Measurements from ENCODE around the gene PACS2.
"Not testable (repeated sequence)": the region's sequence is repeated elsewhere in the genome, so short reads cannot be mapped to it uniquely, and the experiment has no call there.

PACS2 gene

DNA sequence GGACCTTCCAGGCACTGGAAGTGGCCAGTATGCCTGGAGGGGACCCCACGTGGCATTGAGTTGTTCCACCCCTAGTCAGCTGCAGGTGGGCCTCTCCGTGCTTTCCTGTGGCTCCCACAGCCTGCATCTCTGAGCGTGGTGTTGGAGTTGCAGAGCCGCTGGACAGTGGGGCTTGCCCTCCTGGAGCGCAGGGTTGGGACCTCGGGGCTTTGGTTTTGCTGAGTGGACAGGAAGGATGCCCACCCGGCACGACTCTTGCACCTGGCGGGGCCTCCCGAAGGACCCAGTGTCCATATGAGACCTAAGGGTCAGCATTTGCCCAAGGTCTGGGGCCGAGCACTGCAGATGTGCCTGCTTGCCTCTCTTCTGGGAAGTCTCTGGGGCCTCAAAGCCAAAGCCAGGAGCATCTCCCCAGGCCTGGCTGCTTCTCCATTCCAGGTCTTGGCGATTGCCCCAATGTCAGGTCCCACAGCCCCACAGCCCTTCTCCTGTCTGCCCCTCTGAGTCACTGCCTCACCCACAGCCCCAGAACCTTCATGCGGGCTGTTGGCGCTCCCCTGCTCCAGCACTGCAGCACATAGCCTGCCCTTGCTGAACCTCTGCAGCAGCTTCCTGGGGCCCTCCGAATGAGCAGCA is 1.5 kb downstream of the PACS2 start:
- no peak for DNase-seq (ENCODE audit: low read depth)

DNA sequence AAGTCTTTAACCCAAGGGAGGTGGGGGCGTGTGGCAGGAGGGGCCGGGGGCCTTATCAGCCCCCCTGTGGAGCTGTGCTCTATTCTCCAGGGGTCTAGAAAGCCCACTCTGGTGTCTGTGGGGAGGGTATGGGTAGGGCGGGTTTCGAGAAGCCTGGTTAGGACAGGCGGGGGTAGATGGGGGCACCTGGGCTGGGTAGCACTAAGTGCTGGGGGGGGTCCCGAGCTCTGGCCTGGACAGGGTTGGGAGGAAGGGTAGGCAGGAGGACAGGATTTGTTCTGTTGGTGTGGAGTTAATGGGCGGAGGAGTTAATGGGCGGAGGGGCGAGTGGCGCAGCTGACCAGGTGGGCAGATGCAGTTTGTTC is 2.0 kb downstream of the PACS2 start:
- no peak for DNase-seq (ENCODE audit: low read depth)

DNA sequence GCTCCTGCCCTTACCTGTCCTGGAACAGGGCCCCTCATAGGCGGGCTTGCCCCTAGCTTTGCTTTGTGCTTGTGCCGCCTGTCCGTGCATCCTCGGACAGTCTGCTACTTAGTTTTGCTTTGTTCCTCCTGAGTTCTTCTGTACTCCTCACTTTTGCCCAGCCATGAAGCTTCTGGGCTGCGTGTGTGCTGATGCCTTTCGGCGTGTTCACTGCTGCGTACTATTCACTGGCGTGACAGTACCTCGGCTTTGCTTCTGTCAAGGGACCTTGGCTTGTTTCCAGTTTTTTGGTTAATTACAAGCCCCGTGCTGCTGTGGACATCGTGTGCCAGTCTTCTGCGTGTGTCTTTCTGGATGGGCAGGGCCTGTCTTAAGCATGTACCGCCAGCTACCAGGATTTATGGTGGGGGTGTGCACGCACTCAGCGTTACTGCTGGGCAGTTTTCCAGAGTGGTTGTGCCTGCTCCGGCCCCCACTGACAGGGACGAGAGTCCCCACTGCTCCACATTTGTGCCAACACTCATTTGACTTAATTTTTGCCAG is 2.5 kb downstream of the PACS2 start:
- DNase-seq (ENCODE audit: low read depth) = no peak

DNA sequence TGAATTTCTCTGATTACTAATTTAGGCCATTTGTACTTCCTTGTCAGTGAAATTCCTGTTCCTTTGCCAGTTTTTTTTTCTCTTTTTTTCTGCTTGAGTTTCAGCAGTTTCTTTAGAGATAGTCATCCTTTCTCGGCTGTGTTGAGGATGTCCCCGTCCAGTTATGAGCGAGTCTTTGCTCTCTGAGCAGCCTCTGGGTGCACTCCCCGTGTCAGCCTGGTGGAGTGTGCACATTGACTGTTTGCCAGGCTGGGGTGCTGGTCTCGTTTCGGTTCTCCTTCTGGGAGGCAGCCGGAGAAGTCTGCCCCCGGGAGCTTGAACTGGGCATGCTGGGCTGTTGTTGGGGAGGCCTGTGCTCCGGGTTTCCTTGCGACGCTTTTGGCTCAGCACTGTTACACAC is 3.0 kb downstream of the PACS2 start:
- DNase-seq (ENCODE audit: low read depth) = no peak

DNA sequence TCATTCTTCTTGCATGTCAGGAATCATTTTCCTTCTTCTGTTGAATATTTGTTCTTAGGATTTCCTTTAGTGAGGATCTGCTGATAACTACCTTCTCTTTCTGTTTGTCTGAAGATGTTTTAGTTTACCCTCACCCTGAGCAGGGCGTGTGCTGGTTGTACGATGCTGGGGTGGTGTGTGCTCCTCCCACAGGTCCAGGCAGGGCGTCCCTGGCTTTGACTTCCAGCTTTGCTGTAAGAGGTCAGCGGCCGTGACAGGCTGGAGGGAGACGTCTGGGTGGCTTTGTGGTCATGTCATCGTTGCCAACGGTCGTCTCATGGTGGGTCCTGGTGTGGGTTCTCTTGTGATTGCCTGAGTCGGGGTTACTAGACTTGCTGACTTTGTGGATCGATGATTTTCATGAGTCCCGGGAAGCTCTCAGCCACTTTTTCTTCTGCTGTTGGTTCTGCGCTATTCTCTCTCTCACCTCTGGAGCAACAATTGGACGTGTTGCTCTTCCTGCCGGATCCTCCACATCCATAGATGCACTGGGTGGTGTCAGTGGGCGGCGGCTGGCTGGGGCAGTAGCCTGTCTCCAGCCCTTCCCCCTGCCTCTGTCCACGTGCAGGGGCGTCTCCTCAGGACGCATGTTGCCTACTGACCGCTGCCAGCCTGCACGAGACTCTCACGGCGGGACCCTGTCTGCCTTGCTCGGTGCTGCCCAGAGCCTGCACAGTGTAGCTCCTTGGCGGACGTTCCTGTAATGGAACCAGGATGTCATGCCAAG is 8.4 kb downstream of the PACS2 start:
- DNase-seq (ENCODE audit: low read depth) = no peak

DNA sequence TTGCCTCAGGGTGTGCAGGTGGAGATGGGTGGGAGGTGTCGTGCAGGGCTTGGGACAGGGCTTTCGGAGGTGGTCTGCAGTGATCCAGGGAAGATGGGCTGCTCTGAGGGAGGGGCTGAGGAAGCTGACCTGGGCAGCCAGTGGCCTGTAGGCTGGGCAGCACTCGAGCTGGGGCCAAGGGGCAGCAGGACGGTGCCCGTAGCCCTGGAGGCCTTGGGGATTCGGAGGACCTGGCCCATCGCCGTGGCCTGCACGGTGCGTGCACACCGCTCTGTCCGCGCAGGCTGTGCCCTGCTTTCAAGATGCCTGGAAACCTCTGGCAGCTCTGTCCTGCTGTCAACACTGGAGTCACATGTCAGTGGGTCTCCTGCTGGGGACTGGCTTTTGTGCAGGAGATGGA is 9.1 kb downstream of the PACS2 start:
- no peak for DNase-seq (ENCODE audit: low read depth)

DNA sequence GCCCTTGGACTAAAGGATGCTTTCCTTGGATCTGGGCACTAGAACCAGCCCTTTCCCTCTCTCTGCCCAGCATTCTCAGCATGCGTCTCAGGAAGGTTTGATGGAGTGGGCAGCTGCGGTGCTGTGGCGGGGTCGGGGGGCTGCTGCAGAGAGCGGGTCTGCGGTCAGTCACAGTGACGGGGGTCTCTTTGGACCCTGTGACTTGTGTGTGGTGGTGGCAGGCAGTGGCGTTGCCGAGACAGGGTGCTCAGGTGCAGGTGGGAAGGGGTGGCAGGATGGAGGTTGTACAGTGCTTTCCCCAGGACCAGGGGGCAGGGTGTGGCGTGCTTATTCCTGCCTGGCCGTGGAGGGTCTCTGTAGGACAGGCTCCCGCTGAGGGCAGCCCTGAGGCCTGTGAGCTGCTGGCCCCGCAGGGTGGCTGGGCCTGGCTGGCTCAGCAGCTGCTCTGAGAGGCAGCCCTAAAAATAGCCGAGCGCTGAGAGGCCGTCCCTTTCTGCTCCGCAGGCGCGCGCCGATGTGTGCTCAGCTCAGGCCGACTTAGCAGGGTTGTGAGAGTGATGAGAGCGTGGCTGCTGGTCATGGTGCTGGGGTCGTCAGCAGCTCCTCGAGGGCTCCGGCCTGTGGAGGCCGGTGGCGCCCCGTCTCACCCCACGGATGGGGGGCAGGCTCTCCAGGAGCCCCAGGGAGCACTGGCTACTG is 9.7 kb downstream of the PACS2 start:
- no peak for DNase-seq (ENCODE audit: low read depth)

DNA sequence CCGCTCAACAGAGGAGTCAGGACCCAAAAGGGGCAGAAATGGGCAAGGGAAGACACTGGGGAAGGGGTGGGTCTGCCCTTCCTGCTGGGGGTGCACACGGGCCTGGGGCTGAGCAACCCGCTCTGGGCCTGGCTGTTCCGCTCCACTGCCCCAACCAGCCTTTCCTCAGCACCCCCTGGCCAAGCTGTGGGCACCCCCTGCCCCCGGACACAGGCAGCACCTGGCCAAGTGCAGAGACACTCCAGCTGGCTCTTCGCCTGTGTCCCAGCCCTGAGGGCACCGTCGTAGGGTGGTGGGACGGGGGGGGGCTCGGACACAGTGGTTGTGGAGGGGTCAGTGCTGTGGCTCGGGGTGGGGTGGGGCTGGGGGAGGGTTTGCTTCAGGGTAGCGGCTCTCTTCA is 10.3 kb downstream of the PACS2 start:
- DNase-seq (ENCODE audit: low read depth) = no peak

DNA sequence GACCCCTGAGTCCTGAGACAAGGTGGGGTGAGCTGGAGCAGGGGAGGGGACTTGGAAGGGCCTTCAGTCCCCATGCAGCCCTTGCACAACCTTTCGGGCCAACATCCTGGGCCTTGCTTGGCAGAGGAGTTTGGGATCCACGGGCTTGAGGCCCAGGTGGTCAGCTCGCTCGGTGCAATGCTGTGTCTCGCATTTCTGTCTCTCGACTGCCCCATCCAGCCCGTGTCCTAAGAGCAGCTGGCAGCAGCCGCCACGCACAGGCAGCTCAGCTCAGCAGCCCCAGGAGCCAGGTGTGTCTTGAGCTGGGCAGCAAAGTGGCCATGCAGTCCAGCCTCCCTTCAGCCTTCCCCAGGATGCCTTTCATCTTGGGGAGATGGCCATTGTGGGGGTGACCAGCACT is 10.8 kb downstream of the PACS2 start:
- DNase-seq (ENCODE audit: low read depth) = no peak

DNA sequence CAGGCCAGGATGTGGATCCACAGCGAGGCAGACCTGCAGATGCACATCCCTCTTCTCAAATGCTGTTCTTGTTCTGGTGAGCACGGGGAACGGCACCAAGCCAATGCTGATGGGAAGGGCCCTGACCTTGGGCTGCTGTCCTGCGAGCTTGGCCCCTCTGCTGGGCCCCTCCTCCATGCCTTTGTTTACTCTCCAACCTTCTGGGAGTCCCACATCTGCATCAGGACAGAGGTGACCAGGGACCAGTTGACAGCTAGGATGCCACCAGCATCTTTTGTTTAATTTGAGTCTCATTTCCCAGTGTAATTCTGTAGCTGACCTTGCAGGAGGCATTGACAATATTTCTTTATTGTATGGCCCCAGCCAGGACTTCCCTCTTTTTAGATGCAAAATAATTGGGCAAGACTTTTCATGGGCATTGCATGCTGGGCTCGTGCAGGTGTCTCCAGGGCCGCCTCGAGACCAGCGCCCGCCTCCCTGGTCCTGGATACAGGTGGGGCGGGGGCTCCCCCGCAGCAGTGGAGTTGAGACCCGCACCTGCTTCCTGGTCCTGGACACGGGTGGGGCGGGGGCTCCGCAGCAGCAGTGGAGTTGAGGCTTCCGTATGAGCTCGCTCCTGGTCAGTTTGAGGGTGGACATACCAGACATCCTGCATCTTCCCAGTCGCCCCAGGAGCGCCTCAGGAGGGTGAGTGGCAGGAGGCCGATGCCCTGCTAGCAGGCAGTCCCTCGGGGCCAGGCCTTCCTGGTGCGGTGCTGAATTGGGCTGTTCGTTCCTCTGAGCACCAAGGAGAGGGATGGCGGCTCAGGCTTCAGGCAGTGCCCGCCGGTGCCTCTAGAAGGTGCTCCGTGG is 11.4 kb downstream of the PACS2 start:
- DNase-seq (ENCODE audit: low read depth) = no peak

DNA sequence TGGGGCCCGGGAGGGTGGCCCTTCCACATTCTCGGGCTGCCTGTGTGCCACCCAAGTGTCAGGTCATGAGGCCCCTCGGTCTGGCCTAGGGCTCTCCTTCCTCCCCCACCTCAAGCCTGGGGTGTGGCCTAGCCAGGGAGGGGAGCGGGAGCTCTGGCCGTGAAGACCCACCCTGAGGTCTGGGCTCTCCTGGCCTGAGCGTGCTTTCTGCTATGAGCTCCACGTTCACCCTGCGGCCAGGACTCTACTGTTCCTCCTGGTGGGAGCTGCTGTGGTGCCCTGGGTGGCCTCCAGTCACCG is 12.0 kb downstream of the PACS2 start:
- no peak for DNase-seq (ENCODE audit: low read depth)

DNA sequence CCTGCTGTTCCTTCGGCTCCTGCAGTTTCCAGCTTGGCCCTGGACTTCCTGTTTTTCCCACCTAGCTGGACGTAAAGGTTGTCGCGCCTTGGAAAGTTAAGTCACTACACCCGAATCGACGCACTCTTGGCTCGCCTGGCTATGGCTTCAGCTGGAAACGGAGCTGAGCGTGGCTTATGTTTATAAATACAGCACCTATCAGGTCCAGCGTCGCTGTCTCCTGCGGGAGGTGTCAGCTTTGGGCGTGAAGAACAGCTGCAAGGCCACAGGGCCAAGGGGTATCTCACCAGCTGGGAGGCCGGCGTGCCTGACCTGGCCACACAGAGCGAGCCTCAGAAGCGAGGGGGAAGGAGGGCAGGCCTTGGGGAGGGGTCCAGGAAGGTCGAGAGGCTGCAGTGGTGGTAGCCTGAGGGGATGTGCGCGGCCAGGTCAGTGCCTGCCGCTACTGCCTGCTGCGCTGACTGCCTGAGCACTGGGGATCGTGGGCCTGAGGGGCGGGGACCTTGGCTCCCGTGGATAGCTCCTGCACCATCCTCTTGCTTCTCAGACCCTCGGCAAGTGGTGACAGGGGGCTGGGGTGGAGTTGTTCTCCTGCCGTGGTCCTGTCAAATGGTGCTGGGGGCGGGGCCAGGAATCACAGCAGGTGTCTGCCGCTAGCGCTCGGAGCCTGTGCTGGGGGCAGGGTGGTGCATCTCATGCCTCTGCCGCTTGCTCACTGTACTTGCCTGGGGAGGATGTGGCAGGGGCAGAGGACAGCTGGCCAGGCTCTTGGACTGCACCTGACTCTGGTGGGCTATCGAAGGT is 12.5 kb downstream of the PACS2 start:
- no peak for DNase-seq (ENCODE audit: low read depth)

DNA sequence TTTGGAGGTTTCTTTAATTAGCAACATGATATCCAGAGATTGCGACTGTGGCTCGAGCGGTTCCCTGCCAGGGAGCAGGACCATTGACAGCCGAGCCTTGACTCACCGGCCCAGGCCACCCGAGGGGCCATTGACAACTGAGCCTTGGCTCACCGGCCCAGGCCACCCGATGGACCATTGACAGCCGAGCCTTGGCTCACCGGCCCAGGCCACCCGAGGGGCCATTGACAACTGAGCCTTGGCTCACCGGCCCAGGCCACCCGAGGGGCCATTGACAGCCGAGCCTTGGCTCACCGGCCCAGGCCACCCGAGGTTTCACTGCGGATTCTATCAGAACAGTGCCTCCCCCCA is 13.1 kb downstream of the PACS2 start:
- not testable (repeated sequence) for DNase-seq (ENCODE audit: low read depth)

DNA sequence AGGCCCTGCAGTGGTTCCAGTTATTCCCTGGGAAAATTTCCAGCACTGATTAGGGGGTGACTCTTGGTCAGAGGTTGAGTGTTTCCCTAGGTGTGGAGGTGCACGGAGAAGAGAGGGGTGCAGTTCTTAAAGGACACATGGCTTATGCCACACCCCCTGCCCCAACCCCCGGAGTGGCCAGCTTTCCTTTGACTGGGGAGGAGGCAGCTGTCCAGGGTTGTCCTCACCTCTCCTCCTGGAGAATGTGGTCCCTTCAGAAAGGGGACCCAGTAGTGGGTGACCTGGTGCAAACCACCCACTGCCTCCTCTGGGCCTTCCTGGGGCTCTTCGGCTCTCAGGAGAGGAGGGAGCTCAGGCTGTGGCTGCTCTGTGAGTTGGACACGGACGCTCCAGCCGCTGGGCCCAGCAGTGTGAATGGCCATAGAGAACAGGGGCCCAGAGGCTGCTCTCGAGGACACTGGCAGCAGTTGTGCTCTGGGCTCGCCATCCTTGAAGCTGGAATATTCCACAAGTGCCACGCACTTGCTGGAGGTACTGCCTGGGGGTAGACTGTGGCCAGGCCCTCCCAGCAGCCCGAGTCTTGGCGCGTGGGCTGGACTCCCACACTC is 13.6 kb downstream of the PACS2 start:
- no peak for DNase-seq (ENCODE audit: low read depth)

DNA sequence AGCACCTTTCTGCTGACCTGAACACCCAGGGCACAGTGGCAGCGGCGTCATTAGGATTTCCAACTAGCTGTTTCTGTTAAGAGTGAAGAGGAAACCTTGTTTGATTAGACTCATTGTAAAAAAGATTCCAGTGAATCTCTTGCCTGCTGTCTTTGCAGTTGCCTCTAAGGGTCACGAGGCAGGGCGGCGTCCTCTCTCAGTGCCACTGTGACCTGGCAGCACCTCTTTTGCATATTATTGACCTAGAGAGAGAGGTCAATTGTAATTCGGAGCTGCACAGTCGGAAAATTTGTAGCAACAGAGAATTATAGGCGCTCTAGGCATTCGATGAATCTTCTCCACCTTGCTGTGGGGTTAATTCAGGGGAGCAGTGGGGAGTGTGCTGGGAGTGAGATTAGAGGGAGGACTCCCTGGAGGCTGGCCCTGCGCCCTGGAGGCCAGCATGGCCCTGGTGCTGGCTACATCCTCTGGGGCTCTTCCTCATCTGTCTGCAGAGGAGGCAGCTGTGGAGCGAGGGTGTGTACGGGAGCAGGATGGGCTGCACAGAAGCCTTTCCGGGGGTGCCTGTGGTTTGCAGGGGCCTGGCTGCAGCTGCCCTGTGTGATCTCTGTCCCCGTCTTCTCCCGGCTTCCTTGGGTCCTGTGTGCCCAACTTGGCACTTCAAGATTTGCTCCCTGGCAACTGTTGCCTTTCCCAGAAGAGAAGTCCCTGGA is 14.3 kb downstream of the PACS2 start:
- DNase-seq (ENCODE audit: low read depth) = no peak

DNA sequence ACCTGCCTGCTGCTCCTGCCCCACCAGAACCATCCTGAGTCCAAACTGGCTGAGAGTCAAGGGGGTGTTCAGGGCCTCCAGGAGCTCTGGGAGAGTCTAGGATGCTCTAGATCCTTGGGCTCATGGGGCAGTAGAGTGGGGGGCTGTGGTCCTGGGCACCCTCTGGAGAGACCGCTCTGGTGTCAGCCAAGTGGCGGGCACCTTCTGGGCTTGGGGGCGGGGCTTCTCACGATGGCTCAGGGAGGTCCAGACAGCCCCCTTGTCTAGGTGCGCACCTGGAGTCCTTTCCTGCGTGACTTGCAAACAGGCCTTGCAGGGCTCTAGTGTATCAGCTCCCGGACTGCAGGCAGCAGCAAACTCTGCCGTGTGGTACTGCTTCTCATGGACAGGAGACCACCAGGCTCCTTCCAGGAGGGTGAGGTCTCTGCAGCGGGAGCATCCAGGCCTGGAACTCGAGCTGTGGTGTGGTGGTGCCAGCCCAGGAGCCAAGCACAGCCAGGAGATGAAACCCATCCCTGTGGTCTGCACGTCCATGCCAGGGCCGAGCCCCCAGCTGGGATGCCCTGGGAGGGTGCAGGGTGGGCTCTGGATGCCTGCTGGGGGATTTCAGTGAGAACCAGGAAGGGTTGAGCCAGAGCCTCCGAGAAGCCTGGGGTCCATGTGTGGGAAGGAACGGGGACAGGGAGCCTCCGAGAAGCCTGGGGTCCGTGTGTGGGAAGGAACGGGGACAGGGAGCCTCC is 15.0 kb downstream of the PACS2 start:
- DNase-seq (ENCODE audit: low read depth) = no peak

DNA sequence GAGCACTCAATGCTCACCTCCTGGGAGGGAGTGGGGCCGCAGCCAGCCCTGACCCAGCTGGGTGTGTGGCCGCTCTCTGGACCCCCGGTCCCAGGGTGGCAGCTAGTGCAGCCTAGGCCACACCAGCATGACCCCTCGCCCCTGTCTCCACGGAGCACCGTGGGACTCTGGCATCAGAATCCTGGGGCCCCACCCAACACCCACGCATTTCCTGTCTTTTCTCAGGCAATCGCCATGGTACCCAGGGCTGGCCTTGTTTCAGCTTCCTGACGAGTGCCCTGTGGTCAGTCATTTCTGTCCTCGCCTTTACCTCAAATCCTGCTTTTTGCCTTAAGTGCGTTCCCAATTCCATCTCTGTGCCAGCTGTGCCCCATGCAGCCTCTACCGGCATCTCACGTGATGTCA is 15.9 kb downstream of the PACS2 start:
- DNase-seq (ENCODE audit: low read depth) = no peak

DNA sequence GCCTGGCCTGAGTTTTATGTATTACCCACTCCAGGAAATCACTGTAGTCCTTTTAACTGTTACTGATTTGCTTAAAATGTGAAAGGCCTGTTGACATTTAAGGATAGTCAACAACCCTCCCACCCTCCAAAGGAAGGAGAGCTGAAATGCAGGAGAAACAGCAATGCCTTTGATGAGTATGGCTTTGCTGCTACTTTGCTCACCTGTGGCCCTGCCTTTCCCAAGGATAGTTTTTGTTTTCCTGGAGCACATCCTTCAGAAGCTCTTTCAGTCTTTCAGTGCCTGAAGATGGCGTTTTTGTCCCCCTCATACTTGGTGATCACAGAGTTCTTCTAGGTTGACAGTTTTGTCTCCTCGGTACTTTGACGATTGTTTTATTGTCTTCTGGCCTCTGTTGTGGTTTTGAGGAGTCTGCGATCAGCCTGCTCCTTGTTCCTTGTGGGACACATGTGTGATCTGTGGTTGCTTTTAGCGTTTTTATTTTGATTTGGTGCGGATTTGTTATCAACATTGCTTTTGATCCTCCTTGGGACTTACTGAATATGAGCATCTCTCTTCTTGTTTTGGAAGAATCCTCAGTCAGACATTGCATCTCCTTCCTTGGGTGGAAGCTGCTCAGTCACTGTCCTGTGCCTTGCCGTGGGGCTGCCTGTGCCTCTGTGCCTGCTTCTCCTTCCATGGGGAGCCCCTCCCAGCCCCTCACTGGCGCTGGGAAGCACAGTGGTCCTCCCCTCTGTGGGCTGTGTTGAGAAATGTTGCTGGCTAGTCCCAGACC is 17.2 kb downstream of the PACS2 start:
- no peak for DNase-seq (ENCODE audit: low read depth)

DNA sequence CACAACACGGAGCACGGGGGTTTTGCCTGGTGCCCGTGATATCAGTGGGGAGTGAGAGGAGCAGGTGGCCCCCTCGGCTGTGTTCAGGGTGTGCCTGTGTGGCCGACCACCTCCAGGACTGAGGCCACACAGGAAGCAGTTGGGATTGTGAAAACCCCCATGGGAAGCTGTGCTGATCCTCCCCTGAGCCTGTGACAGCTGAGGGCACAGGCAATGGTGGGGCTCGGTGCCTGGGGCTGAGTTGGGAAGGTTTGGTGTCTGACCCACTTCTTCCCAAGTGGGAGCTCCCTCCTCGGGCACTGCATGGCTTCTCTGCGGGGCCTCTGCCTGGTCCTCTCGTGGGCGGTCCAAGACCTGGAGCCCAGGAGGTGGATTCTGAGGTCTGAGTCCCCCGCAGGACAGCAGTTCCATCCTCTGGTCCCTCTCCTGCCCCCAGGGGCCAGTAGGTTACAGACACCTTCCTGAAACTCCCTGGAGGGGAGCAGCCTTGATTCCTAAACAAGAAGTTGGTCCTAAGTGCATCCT is 17.9 kb downstream of the PACS2 start:
- no peak for DNase-seq (ENCODE audit: low read depth)

Data from stimulated activated CD8-positive, alpha-beta memory T cell treated with anti-CD3 and anti-CD28 coated beads, Interleukin-15, amount 100 ng/mL, for 1 hour (primary cell).